ENCODE results near the gene MOV10L1. TPM values are rescaled to one million over a fixed set of nuclear protein-coding genes. Genes with fewer than 3 reads are reported as not detected.

MOV10L1 gene
- total and polyA plus RNA-seq, 2 experiments from 2014 or later, result 0.73 to 1.8 TPM

DNA sequence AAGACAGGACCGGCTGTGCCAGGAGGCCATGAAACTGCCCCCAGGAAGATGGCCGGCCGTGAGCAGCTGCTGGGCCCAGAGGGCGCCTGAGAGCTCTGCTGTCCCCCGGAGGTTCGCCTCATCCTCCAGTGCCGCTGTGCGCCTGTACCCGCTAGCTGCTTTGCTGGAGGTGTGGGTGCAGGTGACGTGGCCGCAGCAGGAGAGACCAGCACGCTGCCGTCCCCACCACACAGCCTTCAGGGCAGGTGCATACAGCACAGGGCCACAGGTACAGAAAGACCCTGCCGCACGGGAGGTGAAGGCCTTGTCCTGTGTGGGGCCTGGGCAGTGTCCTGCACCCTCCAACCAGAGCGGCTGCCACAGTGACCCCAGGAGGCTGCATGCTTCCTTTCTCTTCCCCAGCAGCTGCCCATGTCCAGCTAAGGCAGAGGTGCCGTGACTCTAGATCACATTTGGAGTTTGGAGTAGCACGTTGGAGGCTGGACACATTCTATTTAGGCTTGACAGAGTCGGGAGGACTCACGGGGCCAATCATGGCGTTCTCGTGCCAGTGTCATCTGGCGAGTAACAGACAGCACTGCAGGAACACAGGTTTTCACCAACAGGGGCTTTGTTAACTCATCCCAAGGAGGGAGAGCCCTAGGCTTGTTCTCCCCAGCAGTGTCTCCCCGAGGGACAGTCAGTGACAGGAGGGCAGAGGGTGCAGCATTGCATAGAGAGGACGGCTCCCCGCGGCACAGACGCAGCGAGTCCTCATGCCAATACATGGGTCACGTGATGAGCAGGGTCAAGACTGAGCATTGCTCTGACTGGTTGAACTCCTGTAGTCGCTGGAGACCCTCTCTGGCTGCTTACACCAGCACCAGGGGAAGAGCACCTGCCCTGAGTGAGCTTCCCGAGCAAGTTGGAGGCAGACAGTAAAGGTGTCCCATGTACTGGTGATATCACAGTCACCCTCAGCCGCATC, 62.0 kb downstream of the MOV10L1 start:
- Mint-ChIP-seq H3K9me3 (no peaks in the 10 kb centered on the region), H3K27ac (no peak overlapping the region), H3K4me3 (no peak overlapping the region), H3K27me3 (ENCODE audit: insufficient read depth, low read depth, poor library complexity) (peaks cover 7% of the 10 kb centered on the region), H3K4me1 (peaks cover under 1% of the 10 kb centered on the region), H3K36me3 (ENCODE audit: low read depth) (no peaks in the 10 kb centered on the region)
- Histone ChIP-seq H3K36me3 (ENCODE audit: insufficient read depth) (no peaks in the 10 kb centered on the region), H3K9me2 (ENCODE audit: insufficient read depth) (no peaks in the 10 kb centered on the region), H3K4me3 (no peak overlapping the region), H2AFZ (no peak overlapping the region), H3K27me3 (ENCODE audit: insufficient read depth) (no peaks in the 10 kb centered on the region), H3K4me1 (ENCODE audit: insufficient read depth) (no peaks in the 10 kb centered on the region), H3K27ac (ENCODE audit: low read depth) (no peak overlapping the region), H3F3A (replicated peaks; ENCODE audit: low read depth) (no peaks in the 10 kb centered on the region), H4K20me1 (replicated peaks; ENCODE audit: insufficient read depth) (no peaks in the 10 kb centered on the region), H3K4me2 (no peak overlapping the region), H3K79me2 (replicated peaks; ENCODE audit: insufficient read depth) (no peaks in the 10 kb centered on the region)
- ATAC-seq (peak; percentile 59), DNase-seq (ENCODE audit: low spot score) (peak; percentile 66)
- TF ChIP-seq, protein P1, sequence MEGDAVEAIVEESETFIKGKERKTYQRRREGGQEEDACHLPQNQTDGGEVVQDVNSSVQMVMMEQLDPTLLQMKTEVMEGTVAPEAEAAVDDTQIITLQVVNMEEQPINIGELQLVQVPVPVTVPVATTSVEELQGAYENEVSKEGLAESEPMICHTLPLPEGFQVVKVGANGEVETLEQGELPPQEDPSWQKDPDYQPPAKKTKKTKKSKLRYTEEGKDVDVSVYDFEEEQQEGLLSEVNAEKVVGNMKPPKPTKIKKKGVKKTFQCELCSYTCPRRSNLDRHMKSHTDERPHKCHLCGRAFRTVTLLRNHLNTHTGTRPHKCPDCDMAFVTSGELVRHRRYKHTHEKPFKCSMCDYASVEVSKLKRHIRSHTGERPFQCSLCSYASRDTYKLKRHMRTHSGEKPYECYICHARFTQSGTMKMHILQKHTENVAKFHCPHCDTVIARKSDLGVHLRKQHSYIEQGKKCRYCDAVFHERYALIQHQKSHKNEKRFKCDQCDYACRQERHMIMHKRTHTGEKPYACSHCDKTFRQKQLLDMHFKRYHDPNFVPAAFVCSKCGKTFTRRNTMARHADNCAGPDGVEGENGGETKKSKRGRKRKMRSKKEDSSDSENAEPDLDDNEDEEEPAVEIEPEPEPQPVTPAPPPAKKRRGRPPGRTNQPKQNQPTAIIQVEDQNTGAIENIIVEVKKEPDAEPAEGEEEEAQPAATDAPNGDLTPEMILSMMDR (conservative IDR thresholded peaks at IDR 0.05; ENCODE audit: low read depth in 2 of 2), result peak; percentile 15 to 57; a peak in 3 of 4 replicates
- no peak for TF ChIP-seq ZNF114 (CRISPR knock-in tag; IDR thresholded peaks at IDR 0.05)

DNA sequence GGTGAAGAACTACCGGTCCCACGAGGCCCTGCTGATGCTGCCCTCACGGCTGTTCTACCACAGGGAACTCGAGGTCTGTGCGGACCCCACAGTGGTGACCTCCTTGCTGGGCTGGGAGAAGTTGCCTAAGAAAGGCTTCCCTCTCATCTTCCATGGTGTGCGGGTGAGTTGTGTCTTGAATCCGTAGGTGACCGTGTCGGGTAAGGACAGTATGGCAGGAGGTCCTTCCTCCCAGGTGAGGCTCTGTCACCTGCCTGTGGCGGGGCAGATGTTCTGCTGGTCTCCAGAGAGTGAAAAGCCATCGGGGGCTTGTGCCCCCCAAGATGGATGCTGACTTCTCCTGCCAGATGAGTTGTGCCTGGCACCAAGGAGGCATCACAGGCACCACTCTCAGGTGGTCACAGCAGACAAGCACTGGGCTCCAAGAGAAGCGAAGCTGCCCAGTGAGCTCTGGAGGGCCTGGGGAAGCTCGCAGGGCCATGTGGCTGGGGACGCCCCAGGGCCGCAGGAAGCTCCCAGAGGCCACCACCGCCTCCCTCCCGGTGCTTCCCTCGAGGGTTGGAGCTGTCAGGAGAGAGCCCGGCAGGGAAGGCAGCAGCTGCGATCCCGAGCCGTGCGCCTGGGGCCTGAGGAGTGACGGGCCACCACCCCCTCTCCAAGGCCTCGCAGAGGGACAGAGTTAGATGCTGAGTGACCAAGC, 63.4 kb downstream of the MOV10L1 start:
- no peaks in the 10 kb centered on the region for H3K36me3 Mint-ChIP-seq (ENCODE audit: low read depth)
- Histone ChIP-seq H3K36me3 (ENCODE audit: insufficient read depth) (no peaks in the 10 kb centered on the region), H3K27me3 (ENCODE audit: insufficient read depth) (no peaks in the 10 kb centered on the region), H3K79me2 (replicated peaks; ENCODE audit: insufficient read depth) (no peaks in the 10 kb centered on the region), H3F3A (replicated peaks; ENCODE audit: low read depth) (no peaks in the 10 kb centered on the region), H3K4me3 (no peak overlapping the region), H3K4me2 (no peak overlapping the region), H2AFZ (no peak overlapping the region), H3K9me2 (ENCODE audit: insufficient read depth) (no peaks in the 10 kb centered on the region), H3K27ac (ENCODE audit: low read depth) (no peak overlapping the region), H3K4me1 (ENCODE audit: insufficient read depth) (no peaks in the 10 kb centered on the region), H4K20me1 (replicated peaks; ENCODE audit: insufficient read depth) (no peaks in the 10 kb centered on the region)
- no peak for ATAC-seq
- H3K27me3 Mint-ChIP-seq (ENCODE audit: insufficient read depth, low read depth, poor library complexity), result peaks cover 7% of the 10 kb centered on the region
- H3K27ac Mint-ChIP-seq, result no peak overlapping the region
- no peaks in the 10 kb centered on the region for H3K9me3 Mint-ChIP-seq
- no peak overlapping the region; the same call in 2 of the 3 replicates for H3K4me3 Mint-ChIP-seq
- no peak for DNase-seq (ENCODE audit: low spot score)
- peaks cover 5% of the 10 kb centered on the region; the same call in 1 of the 3 replicates for H3K4me1 Mint-ChIP-seq
- TF ChIP-seq ZNF114 (CRISPR knock-in tag; IDR thresholded peaks at IDR 0.05) (no peak), EZH2phosphoT487 (IDR thresholded peaks at IDR 0.05; ENCODE audit: unreplicated experiment) (no peak), STAT1 (IDR thresholded peaks at IDR 0.05; ENCODE audit: unreplicated experiment) (no peak), JUNB (IDR thresholded peaks at IDR 0.05; ENCODE audit: unreplicated experiment) (no peak), POLR2AphosphoS5 (IDR thresholded peaks at IDR 0.05; ENCODE audit: low read depth) (no peak), NANOG (IDR thresholded peaks at IDR 0.05; ENCODE audit: borderline replicate concordance) (no peak), CREB1 (CRISPR knock-in tag; IDR thresholded peaks at IDR 0.05; ENCODE audit: low read depth) (no peak), EZH2 (IDR thresholded peaks at IDR 0.05; ENCODE audit: low read depth, unreplicated experiment) (no peak)
- TF ChIP-seq, protein P1 (conservative IDR thresholded peaks at IDR 0.05; ENCODE audit: low read depth in 2 of 2), result no peak
- TF ChIP-seq, protein P2, sequence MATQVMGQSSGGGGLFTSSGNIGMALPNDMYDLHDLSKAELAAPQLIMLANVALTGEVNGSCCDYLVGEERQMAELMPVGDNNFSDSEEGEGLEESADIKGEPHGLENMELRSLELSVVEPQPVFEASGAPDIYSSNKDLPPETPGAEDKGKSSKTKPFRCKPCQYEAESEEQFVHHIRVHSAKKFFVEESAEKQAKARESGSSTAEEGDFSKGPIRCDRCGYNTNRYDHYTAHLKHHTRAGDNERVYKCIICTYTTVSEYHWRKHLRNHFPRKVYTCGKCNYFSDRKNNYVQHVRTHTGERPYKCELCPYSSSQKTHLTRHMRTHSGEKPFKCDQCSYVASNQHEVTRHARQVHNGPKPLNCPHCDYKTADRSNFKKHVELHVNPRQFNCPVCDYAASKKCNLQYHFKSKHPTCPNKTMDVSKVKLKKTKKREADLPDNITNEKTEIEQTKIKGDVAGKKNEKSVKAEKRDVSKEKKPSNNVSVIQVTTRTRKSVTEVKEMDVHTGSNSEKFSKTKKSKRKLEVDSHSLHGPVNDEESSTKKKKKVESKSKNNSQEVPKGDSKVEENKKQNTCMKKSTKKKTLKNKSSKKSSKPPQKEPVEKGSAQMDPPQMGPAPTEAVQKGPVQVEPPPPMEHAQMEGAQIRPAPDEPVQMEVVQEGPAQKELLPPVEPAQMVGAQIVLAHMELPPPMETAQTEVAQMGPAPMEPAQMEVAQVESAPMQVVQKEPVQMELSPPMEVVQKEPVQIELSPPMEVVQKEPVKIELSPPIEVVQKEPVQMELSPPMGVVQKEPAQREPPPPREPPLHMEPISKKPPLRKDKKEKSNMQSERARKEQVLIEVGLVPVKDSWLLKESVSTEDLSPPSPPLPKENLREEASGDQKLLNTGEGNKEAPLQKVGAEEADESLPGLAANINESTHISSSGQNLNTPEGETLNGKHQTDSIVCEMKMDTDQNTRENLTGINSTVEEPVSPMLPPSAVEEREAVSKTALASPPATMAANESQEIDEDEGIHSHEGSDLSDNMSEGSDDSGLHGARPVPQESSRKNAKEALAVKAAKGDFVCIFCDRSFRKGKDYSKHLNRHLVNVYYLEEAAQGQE (IDR thresholded peaks at IDR 0.05; ENCODE audit: unreplicated experiment), result no peak
- TF ChIP-seq, protein P3, sequence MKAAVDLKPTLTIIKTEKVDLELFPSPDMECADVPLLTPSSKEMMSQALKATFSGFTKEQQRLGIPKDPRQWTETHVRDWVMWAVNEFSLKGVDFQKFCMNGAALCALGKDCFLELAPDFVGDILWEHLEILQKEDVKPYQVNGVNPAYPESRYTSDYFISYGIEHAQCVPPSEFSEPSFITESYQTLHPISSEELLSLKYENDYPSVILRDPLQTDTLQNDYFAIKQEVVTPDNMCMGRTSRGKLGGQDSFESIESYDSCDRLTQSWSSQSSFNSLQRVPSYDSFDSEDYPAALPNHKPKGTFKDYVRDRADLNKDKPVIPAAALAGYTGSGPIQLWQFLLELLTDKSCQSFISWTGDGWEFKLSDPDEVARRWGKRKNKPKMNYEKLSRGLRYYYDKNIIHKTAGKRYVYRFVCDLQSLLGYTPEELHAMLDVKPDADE (IDR thresholded peaks at IDR 0.05), result no peak

All from GM23338 (cell line).